Measurements from ENCODE around the gene ESR2.
A peak's percentile ranks its signal among the peaks of the same experiment; 100 is the strongest.

ESR2 gene

GRCh38 chr14:64246688-64247087 lies 47.5 kb downstream of the ESR2 start:
- TF ChIP-seq CTCF (IDR thresholded peaks at IDR 0.05; ENCODE audit: extremely low read depth, missing control alignments), result no peak
- DNase-seq (ENCODE audit: low spot score), result no peak

GRCh38 chr14:64245491-64245890 lies 48.7 kb downstream of the ESR2 start:
- TF ChIP-seq CTCF (IDR thresholded peaks at IDR 0.05; ENCODE audit: extremely low read depth, missing control alignments), result no peak
- DNase-seq (ENCODE audit: low spot score), result no peak

- TF ChIP-seq CTCF (IDR thresholded peaks at IDR 0.05; ENCODE audit: extremely low read depth, missing control alignments), result no peak
- DNase-seq (ENCODE audit: low spot score), result no peak
These were observed 49.9 kb downstream of the ESR2 start for GRCh38 chr14:64244279-64244678.

- DNase-seq (ENCODE audit: low spot score), result no peak
- TF ChIP-seq CTCF (IDR thresholded peaks at IDR 0.05; ENCODE audit: extremely low read depth, missing control alignments), result no peak
These were observed 55.5 kb downstream of the ESR2 start for GRCh38 chr14:64238631-64239030.

GRCh38 chr14:64238049-64238448 lies 56.1 kb downstream of the ESR2 start:
- DNase-seq (ENCODE audit: low spot score), result no peak
- no peak for TF ChIP-seq CTCF (IDR thresholded peaks at IDR 0.05; ENCODE audit: extremely low read depth, missing control alignments)

GRCh38 chr14:64235652-64236640 lies 58.2 kb downstream of the ESR2 start:
- DNase-seq (ENCODE audit: low spot score), result peak; percentile 73
- TF ChIP-seq CTCF (IDR thresholded peaks at IDR 0.05; ENCODE audit: extremely low read depth, missing control alignments), result no peak

GRCh38 chr14:64234877-64235651 lies 59.1 kb downstream of the ESR2 start:
- TF ChIP-seq CTCF (IDR thresholded peaks at IDR 0.05; ENCODE audit: extremely low read depth, missing control alignments), result no peak
- no peak for DNase-seq (ENCODE audit: low spot score)
